Measurements from ENCODE around the gene SH2D1A.

- TF ChIP-seq EZH2 (IDR thresholded peaks at IDR 0.05; ENCODE audit: low read length, missing control alignments): no peak
- no peak for TF ChIP-seq CTCF (conservative IDR thresholded peaks at IDR 0.05 in 1 of 2, IDR thresholded peaks at IDR 0.05 in 1 of 2; ENCODE audit: low read depth in 1 of 2, low read length in 2 of 2)
Observed at GRCh38 chrX:124392794-124393193, 46.4 kb downstream of the SH2D1A start.
